K562 (cell line): ENCODE results near the gene CEP120. TPM values are rescaled to one million over a fixed set of nuclear protein-coding genes. Genes with fewer than 3 reads are reported as not detected.

Experiments used
- CREM ChIP-seq: IDR thresholded peaks from 2 replicates; pipeline ENCODE4 v1.6.1; 2014; ENCODE audit warnings: antibody characterized with exemption, low read depth
- EHMT2 ChIP-seq: fragments of 450-650 bp; IDR thresholded peaks from 2 replicates; pipeline ENCODE4 v1.6.1; 2018; ENCODE audit warnings: antibody characterized with exemption
- EP400 ChIP-seq: fragments of 450-650 bp; IDR thresholded peaks from 2 replicates; pipeline ENCODE4 v1.6.1; 2017; ENCODE audit warnings: antibody characterized with exemption, mild to moderate bottlenecking, moderate library complexity
- FOXJ2 ChIP-seq: fragments of 200-800 bp; sonication (Bioruptor generic); IDR thresholded peaks from 2 replicates; pipeline ENCODE4 v1.6.1; 2016; ENCODE audit warnings: missing genetic modification characterization, missing compliant biosample characterization
- GMEB1 ChIP-seq: fragments of 250-450 bp; sonication (Bioruptor Pico); IDR thresholded peaks from 2 replicates; pipeline ENCODE4 v1.4.0; 2020; ENCODE audit warnings: mild to moderate bottlenecking
- HIVEP1 ChIP-seq: fragments of 250-450 bp; sonication (Bioruptor Pico); IDR thresholded peaks from 2 replicates; pipeline ENCODE4 v1.4.0; 2020; ENCODE audit warnings: mild to moderate bottlenecking
- KLF6 ChIP-seq: fragments of 250-450 bp; sonication (Bioruptor Pico); IDR thresholded peaks from 2 replicates; pipeline ENCODE4 v1.4.0; 2020; ENCODE audit warnings: mild to moderate bottlenecking, moderate library complexity, borderline replicate concordance
- MED1 ChIP-seq: sonication (generic); formaldehyde crosslinking; IDR thresholded peaks from 2 replicates; pipeline ENCODE4 v1.8.1; 2023; ENCODE audit warnings: missing genetic modification reagents, borderline replicate concordance
- MXD1 ChIP-seq: fragments of 250-450 bp; sonication (Bioruptor Pico); IDR thresholded peaks from 2 replicates; pipeline ENCODE4 v1.8.0; 2021; ENCODE audit warnings: borderline replicate concordance, mild to moderate bottlenecking, moderate library complexity; ENCODE audit not compliant: poor library complexity, severe bottlenecking
- PCBP1 ChIP-seq: fragments of 200-400 bp; formaldehyde crosslinking; IDR thresholded peaks from 2 replicates; pipeline ENCODE4 v1.6.1; 2018; ENCODE audit warnings: mild to moderate bottlenecking, low read depth, low read length; ENCODE audit not compliant: poor library complexity, severe bottlenecking
- STAT5A ChIP-seq: IDR thresholded peaks from 2 replicates; pipeline ENCODE4 v1.6.1; 2012; ENCODE audit warnings: low read length, inconsistent platforms, borderline replicate concordance
- TCFL5 ChIP-seq: fragments of 250-450 bp; sonication (Bioruptor Pico); conservative IDR thresholded peaks from 2 replicates; pipeline ENCODE4 v1.6.1; 2021; ENCODE audit warnings: mild to moderate bottlenecking, moderate library complexity, matching md5 sums
- TOE1 ChIP-seq, 2 experiments: fragments of 450-650 bp in 1 of 2; sonication (generic) in 1 of 2; formaldehyde crosslinking in 1 of 2; IDR thresholded peaks; 2 replicates each; pipeline versions ENCODE4 v1.7.1 to v1.8.0; 2016 to 2022; ENCODE audit warnings: borderline replicate concordance in 2 of 2, mild to moderate bottlenecking in 2 of 2, antibody characterized with exemption in 1 of 2, inconsistent platforms in 1 of 2, low read depth in 1 of 2, missing genetic modification reagents in 1 of 2, moderate library complexity in 1 of 2
- U2AF1 ChIP-seq: fragments of 200-400 bp; formaldehyde crosslinking; optimal IDR thresholded peaks from 2 replicates; pipeline ENCODE3; 2017; ENCODE audit warnings: mild to moderate bottlenecking, low read depth, low read length, moderate library complexity
- ZNF133 ChIP-seq: fragments of 250-450 bp; sonication (Bioruptor Pico); IDR thresholded peaks from 2 replicates; pipeline ENCODE4 v1.4.0; 2020; ENCODE audit warnings: mild to moderate bottlenecking
- ZNF146 ChIP-seq: IDR thresholded peaks from one replicate; pipeline ENCODE4 v1.6.1; 2018; ENCODE audit warnings: missing compliant biosample characterization; ENCODE audit not compliant: unreplicated experiment
- ZNF274 ChIP-seq: IDR thresholded peaks from 2 replicates; pipeline ENCODE4 v1.6.1; 2011; ENCODE audit warnings: low read depth, mild to moderate bottlenecking, low read length, moderate library complexity, borderline replicate concordance
- ZNF668 ChIP-seq: fragments of 250-450 bp; sonication (Bioruptor Pico); IDR thresholded peaks from 2 replicates; pipeline ENCODE4 v1.8.0; 2022; ENCODE audit warnings: mild to moderate bottlenecking, inconsistent platforms
- ZNF740 ChIP-seq, 3 experiments: fragments of 200-800 bp in 1 of 3; sonication (Bioruptor generic) in 1 of 3; sonication (generic) in 1 of 3; formaldehyde crosslinking in 1 of 3; IDR thresholded peaks; 2 replicates each; pipeline versions ENCODE4 v1.6.1 to v1.8.0; 2016 to 2022; ENCODE audit warnings: mild to moderate bottlenecking in 2 of 3, missing compliant biosample characterization in 2 of 3, missing genetic modification characterization in 2 of 3, missing genetic modification reagents in 1 of 3
- polyA plus RNA-seq, 8 experiments: library from polyadenylated mRNA; depleted of rRNA in 4 of 8; stranded (reverse) in 5 of 8; unstranded in 3 of 8; fragments of >200 nt; fragmentation: Nextera tagmentation in 2 of 8; fragmentation: Illumina TruSeq in 1 of 8; extraction: Ambion mirVana in 2 of 8; extraction: Trizol in 1 of 8; gene quantifications; 2 replicates each; pipeline versions ENCODE4 v1.2.1 to v1.2.3, GENCODE V29; 2011 to 2014; ENCODE audit warnings: inconsistent platforms in 1 of 8, missing spikeins in 1 of 8
- total RNA-seq, 7 experiments: library from RNA; depleted of rRNA in 6 of 7; stranded (reverse); fragments of >200 nt in 6 of 7; fragmentation: Illumina TruSeq in 2 of 7; extraction: Trizol in 2 of 7; gene quantifications; 2 replicates each; pipeline versions ENCODE4 v1.2.1 to v1.2.3, GENCODE V29; 2011 to 2021; ENCODE audit warnings: low replicate concordance in 1 of 7
- TF ChIP-seq, protein P1 (sequence below): sonication (generic); formaldehyde crosslinking; IDR thresholded peaks from 2 replicates; pipeline ENCODE4 v1.8.0; 2022; ENCODE audit warnings: mild to moderate bottlenecking, missing genetic modification reagents

CEP120 gene
- total and polyA plus RNA-seq, 9 of the 15 experiments (the other 6 are each of a cell fraction or from before 2014, with no cell fraction given): 3.3 to 24.9 (median 14.4) TPM

DNA sequence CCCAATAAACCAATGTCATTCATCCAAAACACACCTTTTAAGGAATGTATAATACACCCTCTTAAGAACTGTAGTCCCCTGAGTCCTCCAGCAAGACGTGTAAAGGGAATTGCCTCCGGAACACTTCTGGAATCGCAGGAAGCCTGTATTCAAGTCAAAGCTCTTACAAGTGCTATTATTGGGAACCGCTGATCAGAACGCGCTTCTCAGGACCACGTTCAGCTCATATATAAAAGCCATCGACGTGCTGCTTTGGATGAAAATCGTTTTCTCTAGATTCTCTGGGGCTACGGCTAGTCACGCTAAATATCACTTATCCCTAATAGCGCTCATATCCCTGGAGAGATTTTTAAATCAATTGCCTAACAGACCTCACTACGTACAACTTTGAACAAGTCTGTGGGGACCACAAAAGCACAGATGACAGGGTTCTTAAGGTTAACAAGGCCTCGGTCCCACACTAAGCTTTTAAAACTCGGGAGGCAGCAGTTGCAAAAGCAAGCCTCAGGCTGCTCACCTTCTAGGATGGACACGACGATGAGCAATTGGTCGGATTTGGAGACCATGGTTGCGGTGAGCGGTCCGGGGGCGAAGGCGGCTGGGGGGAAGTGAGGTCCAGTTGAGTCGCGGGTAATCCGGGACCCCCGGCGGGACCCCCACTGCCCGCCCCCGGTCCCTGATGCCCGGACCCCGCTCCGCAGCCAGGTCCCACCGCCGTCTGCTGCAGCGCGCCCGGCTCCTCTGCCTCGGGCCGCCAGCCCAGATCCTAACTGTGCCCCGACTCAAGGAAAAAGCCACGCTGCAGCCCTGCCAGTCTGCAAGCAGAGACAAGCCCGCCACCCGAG is 548 bp downstream of the CEP120 start (continued):
- TF ChIP-seq TCFL5 (CRISPR knock-in tag) (no peak), MXD1 (CRISPR knock-in tag) (no peak), EHMT2 (no peak), MED1 (CRISPR knock-in tag) (no peak), FOXJ2 (no peak), EP400 (no peak), KLF6 (CRISPR knock-in tag) (no peak), ZNF274 (no peak), ZNF133 (CRISPR knock-in tag) (no peak), HIVEP1 (CRISPR knock-in tag) (no peak), GMEB1 (CRISPR knock-in tag) (no peak), ZNF146 (CRISPR knock-in tag) (peak; percentile 11), ZNF668 (0 out of 2 replicates have a peak, but pooled peaks have one; percentile 54), TOE1 (IDR thresholded peaks at IDR 0.05; ENCODE audit: borderline replicate concordance) (0 out of 2 replicates have a peak, but pooled peaks have one; percentile 2), TOE1 (CRISPR knock-in tag; IDR thresholded peaks at IDR 0.05; ENCODE audit: borderline replicate concordance, low read depth) (no peak), CREM (no peak), U2AF1 (no peak), ZNF740 (CRISPR knock-in tag; IDR thresholded peaks at IDR 0.05) (no peak), ZNF740 (tag; IDR thresholded peaks at IDR 0.05) (no peak), STAT5A (no peak), PCBP1 (peak; percentile 46)
- TF ChIP-seq, protein P1, sequence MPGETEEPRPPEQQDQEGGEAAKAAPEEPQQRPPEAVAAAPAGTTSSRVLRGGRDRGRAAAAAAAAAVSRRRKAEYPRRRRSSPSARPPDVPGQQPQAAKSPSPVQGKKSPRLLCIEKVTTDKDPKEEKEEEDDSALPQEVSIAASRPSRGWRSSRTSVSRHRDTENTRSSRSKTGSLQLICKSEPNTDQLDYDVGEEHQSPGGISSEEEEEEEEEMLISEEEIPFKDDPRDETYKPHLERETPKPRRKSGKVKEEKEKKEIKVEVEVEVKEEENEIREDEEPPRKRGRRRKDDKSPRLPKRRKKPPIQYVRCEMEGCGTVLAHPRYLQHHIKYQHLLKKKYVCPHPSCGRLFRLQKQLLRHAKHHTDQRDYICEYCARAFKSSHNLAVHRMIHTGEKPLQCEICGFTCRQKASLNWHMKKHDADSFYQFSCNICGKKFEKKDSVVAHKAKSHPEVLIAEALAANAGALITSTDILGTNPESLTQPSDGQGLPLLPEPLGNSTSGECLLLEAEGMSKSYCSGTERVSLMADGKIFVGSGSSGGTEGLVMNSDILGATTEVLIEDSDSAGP (CRISPR knock-in tag): no peak
